ENCODE measurements around the gene TBATA.
A peak's percentile ranks its signal among the peaks of the same experiment; 100 is the strongest.

The TBATA gene

DNA sequence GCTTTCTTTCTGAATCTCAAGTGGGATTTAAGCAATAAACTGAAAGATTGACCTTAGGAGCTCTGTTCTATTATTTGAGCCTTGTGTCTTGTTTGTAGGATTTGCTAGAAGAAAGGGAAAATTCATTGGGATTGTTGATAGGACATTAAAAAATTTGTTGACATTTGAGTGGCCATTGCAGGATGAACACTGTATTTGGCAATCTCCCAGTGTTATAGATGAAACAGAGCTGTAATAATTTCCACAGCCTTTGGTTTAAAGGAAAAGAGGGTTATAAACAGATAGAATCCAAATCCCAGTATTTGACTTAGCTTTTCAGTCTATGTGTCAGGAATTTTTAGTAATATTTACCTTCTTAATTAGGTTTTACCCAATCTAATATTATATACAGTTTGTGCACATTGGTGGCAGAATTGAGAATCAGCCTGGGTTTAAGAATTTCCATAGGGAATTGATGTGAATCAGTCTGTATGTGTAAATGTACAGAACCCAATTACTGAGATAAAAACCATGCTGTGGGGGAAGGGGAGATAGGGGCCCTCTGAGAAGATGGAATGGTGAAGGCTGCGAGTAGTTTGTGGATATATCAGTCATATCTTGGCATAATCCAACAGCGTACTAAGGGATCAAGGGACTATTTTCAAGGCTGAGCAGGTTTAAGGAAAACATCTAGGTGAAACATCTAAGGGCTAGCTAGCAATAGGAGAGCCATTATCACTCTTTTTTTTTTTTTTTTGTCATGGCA, 37.1 kb upstream of the TBATA start:
- no peak for TF ChIP-seq MYC (IDR thresholded peaks at IDR 0.05; ENCODE audit: low read depth, low read length)
- TF ChIP-seq, protein P1, sequence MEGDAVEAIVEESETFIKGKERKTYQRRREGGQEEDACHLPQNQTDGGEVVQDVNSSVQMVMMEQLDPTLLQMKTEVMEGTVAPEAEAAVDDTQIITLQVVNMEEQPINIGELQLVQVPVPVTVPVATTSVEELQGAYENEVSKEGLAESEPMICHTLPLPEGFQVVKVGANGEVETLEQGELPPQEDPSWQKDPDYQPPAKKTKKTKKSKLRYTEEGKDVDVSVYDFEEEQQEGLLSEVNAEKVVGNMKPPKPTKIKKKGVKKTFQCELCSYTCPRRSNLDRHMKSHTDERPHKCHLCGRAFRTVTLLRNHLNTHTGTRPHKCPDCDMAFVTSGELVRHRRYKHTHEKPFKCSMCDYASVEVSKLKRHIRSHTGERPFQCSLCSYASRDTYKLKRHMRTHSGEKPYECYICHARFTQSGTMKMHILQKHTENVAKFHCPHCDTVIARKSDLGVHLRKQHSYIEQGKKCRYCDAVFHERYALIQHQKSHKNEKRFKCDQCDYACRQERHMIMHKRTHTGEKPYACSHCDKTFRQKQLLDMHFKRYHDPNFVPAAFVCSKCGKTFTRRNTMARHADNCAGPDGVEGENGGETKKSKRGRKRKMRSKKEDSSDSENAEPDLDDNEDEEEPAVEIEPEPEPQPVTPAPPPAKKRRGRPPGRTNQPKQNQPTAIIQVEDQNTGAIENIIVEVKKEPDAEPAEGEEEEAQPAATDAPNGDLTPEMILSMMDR (IDR thresholded peaks at IDR 0.05; ENCODE audit: low read depth, low read length): no peak
- TF ChIP-seq MAX (IDR thresholded peaks at IDR 0.05; ENCODE audit: low read depth, low read length): no peak
- TF ChIP-seq POLR2A (IDR thresholded peaks at IDR 0.05; ENCODE audit: extremely low read depth, insufficient read length): no peak
- DNase-seq (ENCODE audit: low read depth): no peak
- H3K4me3 ChIP-seq (ENCODE audit: low read depth, low read length): no peak overlapping the region

DNA sequence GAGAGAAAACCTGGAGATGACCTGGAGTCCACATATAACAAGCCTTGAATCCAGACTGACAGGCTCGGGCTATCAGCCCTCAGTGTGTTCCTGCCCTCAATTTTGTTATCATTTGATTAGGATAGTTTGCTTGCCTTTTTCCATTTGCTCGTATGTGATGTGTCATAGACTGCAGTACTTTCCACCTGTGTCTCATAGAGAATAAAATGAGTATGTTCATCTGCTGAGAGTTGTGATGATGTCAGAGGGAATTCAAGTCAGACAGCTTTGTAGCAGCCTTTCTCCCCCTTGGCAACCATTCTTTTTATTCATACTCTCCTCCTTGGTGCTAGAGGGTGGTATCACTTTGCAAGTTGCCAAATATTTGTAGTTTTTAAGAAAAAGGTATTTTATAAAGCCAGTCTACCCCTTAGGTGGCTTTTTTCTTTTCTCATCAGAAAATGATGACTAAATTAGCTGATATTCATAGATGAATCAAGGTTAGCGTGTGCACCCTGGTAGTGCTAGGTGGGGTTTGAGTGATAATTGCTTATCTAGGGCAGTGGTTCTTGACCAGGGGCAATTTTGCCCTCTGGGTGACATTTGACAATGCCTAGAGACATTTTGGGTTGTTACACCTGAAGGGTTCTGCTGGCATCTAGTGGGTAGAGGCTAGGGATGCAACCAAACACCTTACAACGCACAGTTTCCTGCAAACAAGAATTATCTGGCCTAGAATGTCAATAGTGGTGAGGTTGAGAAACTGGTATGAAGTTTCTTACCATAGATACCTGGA, 36.0 kb upstream of the TBATA start:
- peak; percentile 11 for DNase-seq (ENCODE audit: low read depth)
- H3K4me3 ChIP-seq (ENCODE audit: low read depth, low read length): no peak overlapping the region
- TF ChIP-seq, protein P1 (IDR thresholded peaks at IDR 0.05; ENCODE audit: low read depth, low read length): peak; percentile 7
- TF ChIP-seq MYC (IDR thresholded peaks at IDR 0.05; ENCODE audit: low read depth, low read length): no peak

- peak overlapping the region; percentile 68 for H3K4me3 ChIP-seq (ENCODE audit: low read depth, low read length)
- DNase-seq (ENCODE audit: low read depth): peak; percentile 65
- no peak for TF ChIP-seq POLR2A (IDR thresholded peaks at IDR 0.05; ENCODE audit: extremely low read depth, insufficient read length)
- no peak; the same call in 1 of the 2 replicates for TF ChIP-seq MAX (IDR thresholded peaks at IDR 0.05; ENCODE audit: low read depth, low read length)
- TF ChIP-seq, protein P1 (IDR thresholded peaks at IDR 0.05; ENCODE audit: low read depth, low read length): no peak
- no peak for TF ChIP-seq MYC (IDR thresholded peaks at IDR 0.05; ENCODE audit: low read depth, low read length)
Measured at GRCh38 chr10:70816220-70816894, 31.2 kb upstream of the TBATA start.

- TF ChIP-seq POLR2A (IDR thresholded peaks at IDR 0.05; ENCODE audit: extremely low read depth, insufficient read length) (peak; percentile 60), MYC (IDR thresholded peaks at IDR 0.05; ENCODE audit: low read depth, low read length) (peak; percentile 81), MAX (IDR thresholded peaks at IDR 0.05; ENCODE audit: low read depth, low read length) (peak; percentile 75)
- TF ChIP-seq, protein P1 (IDR thresholded peaks at IDR 0.05; ENCODE audit: low read depth, low read length): peak; percentile 78
- peak; percentile 87 for DNase-seq (ENCODE audit: low read depth)
- peak within 1 kb of the TSS; percentile 68 for H3K4me3 ChIP-seq (ENCODE audit: low read depth, low read length)
Measured at GRCh38 chr10:70815504-70816219, 30.5 kb upstream of the TBATA start, which contains the start of gene SGPL1. SGPL1 (plus strand) TSS chr10:70815948; CDS start chr10:70816854, 906 bp downstream.

- H3K4me3 ChIP-seq (ENCODE audit: low read depth, low read length): no peak overlapping the region
- TF ChIP-seq, protein P1 (IDR thresholded peaks at IDR 0.05; ENCODE audit: low read depth, low read length): no peak
- TF ChIP-seq MYC (IDR thresholded peaks at IDR 0.05; ENCODE audit: low read depth, low read length) (no peak), POLR2A (IDR thresholded peaks at IDR 0.05; ENCODE audit: extremely low read depth, insufficient read length) (no peak), MAX (IDR thresholded peaks at IDR 0.05; ENCODE audit: low read depth, low read length) (no peak)
- no peak for DNase-seq (ENCODE audit: low read depth)
Measured at GRCh38 chr10:70814126-70814525, 28.9 kb upstream of the TBATA start.
